ENCODE results near the gene XYLT1. TPM values are rescaled to one million over a fixed set of nuclear protein-coding genes. Genes with fewer than 3 reads are reported as not detected.

The XYLT1 gene
- total RNA-seq, 1 experiment from 2014 or later = 25.0 TPM

DNA sequence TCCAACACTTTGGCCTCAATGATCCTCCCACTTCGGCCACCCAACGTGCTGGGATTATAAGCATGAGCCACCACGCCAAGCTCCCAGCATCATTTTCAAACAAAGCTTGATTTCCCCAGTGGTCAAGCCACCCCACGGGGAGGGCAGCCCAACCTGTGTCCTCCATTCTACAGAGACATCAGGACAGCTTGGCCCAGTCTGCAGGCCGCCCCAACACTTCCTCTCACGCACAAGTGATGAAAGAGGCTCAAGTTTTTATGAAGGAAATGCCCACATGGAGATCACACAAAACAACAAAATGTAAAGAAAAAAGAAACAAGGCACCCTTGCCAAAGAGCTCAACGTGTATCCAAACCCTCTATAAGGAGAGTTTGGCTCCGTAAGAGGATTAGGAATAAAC lies 112.4 kb downstream of the XYLT1 start:
- no peak for TF ChIP-seq KAT7 (CRISPR knock-in tag; IDR thresholded peaks at IDR 0.05; ENCODE audit: borderline replicate concordance)
- no peak for TF ChIP-seq NFE2L1 (CRISPR knock-in tag; IDR thresholded peaks at IDR 0.05)
- DNase-seq (ENCODE audit: low spot score) (no peak), ATAC-seq (no peak)
- H3K4me1 Mint-ChIP-seq = peaks cover 19% of the 10 kb centered on the region
- POLR2A ChIA-PET = no interaction called here
- no peak overlapping the region for H3K27ac Mint-ChIP-seq
- no peak overlapping the region for H3K4me3 Mint-ChIP-seq
- 0 out of 2 replicates have a peak, but pooled peaks cover 2% of the 10 kb centered on the region for H3K36me3 Mint-ChIP-seq
- no peaks in the 10 kb centered on the region for H3K27me3 Mint-ChIP-seq (ENCODE audit: low read depth)
- CTCF ChIA-PET = interaction anchor here (0.7 to 2.0 kb wide), 2 partner anchors 9 to 121 kb away, joined by 3 to 8 read pairs; no protein-coding TSS in a partner anchor
- no peaks in the 10 kb centered on the region for H3K9me3 Mint-ChIP-seq

- ChIA-PET POLR2A (interaction anchor here (0.7 kb wide), 1 partner anchor 22 kb away, joined by 6 read pairs; no protein-coding TSS in a partner anchor), CTCF (interaction anchor here (0.7 kb wide), 1 partner anchor 122 kb away, joined by 3 read pairs; no protein-coding TSS in a partner anchor)
- DNase-seq (ENCODE audit: low spot score) = no peak
- no peak overlapping the region for H3K27ac Mint-ChIP-seq
- TF ChIP-seq, protein P1, sequence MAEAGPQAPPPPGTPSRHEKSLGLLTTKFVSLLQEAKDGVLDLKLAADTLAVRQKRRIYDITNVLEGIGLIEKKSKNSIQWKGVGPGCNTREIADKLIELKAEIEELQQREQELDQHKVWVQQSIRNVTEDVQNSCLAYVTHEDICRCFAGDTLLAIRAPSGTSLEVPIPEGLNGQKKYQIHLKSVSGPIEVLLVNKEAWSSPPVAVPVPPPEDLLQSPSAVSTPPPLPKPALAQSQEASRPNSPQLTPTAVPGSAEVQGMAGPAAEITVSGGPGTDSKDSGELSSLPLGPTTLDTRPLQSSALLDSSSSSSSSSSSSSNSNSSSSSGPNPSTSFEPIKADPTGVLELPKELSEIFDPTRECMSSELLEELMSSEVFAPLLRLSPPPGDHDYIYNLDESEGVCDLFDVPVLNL (CRISPR knock-in tag; IDR thresholded peaks at IDR 0.05; ENCODE audit: borderline replicate concordance, low read depth) = no peak
- 0 out of 2 replicates have a peak, but pooled peaks cover 2% of the 10 kb centered on the region for H3K36me3 Mint-ChIP-seq
- no peaks in the 10 kb centered on the region for H3K27me3 Mint-ChIP-seq (ENCODE audit: low read depth)
- ATAC-seq = no peak
- H3K4me1 Mint-ChIP-seq = peaks cover 19% of the 10 kb centered on the region
- H3K9me3 Mint-ChIP-seq = no peaks in the 10 kb centered on the region
- no peak overlapping the region for H3K4me3 Mint-ChIP-seq
These were observed 113.3 kb downstream of the XYLT1 start for GRCh38 chr16:17357307-17358062.

DNA sequence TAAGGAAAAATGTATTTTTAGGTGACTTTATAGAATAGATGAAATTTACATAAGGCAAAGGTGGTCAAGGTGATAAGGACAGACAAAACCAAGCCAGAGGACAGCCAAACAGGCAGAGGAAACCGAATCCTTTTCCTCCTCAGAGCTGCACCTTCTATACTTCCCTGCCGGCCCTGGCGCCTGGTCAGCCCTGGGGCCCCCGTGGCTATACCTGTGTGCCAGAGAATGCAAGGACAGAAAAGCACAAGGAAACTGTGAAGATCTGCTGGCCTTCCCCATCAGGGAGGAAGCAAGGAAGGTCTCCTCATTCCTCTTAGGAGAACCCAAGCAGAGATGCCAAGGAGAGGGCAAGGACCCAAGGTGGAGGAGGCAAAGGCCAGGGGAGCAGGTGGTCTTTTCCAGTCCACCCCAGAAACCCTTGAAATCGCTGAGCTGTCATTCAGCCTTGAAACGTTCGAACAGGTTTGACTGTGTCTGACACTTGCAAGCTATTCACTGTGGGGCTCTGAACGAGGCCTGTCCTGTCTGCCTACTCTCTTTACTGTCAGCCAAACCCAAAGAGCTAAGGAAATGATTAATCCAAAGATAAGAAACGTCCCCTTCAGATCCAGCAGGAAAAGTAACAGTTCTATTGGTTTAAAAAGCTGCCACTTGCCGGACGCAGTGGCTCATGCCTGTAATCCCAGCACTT lies 114.4 kb downstream of the XYLT1 start:
- Mint-ChIP-seq H3K27ac (no peak overlapping the region), H3K4me3 (no peak overlapping the region), H3K36me3 (0 out of 2 replicates have a peak, but pooled peaks cover 2% of the 10 kb centered on the region), H3K4me1 (peaks cover 17% of the 10 kb centered on the region), H3K27me3 (ENCODE audit: low read depth) (no peaks in the 10 kb centered on the region), H3K9me3 (no peaks in the 10 kb centered on the region)
- ATAC-seq (no peak), DNase-seq (ENCODE audit: low spot score) (no peak)
- ChIA-PET CTCF (no interaction called here), POLR2A (no interaction called here)
- TF ChIP-seq CBFB (CRISPR knock-in tag; IDR thresholded peaks at IDR 0.05; ENCODE audit: low read depth) = no peak
- no peak for TF ChIP-seq ATF1 (CRISPR knock-in tag; IDR thresholded peaks at IDR 0.05)
- TF ChIP-seq, protein P2, sequence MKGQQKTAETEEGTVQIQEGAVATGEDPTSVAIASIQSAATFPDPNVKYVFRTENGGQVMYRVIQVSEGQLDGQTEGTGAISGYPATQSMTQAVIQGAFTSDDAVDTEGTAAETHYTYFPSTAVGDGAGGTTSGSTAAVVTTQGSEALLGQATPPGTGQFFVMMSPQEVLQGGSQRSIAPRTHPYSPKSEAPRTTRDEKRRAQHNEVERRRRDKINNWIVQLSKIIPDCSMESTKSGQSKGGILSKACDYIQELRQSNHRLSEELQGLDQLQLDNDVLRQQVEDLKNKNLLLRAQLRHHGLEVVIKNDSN (CRISPR knock-in tag; IDR thresholded peaks at IDR 0.05) = no peak
- TF ChIP-seq ATF6 (CRISPR knock-in tag; IDR thresholded peaks at IDR 0.05) = no peak
- TF ChIP-seq ZNF232 (CRISPR knock-in tag; IDR thresholded peaks at IDR 0.05) = no peak
- TF ChIP-seq NR3C1 (CRISPR knock-in tag; conservative IDR thresholded peaks at IDR 0.05; ENCODE audit: low read depth) = no peak
- TF ChIP-seq AFF4 (CRISPR knock-in tag; IDR thresholded peaks at IDR 0.05; ENCODE audit: borderline replicate concordance) = no peak
